AG04450 (cell line): ENCODE results near the gene TMEM120B. TPM values are rescaled to one million over a fixed set of nuclear protein-coding genes. Genes with fewer than 3 reads are reported as not detected.

ENCODE experiments used
- CTCF ChIA-PET: fragments of 300-600, 350-600 bp; formaldehyde crosslinking; extraction: SDS; loops from one replicate; lab custom pipeline; 2022; ENCODE audit warnings: antibody characterized with exemption, inconsistent platforms; lab: Charles Lee
- POLR2A ChIA-PET: fragments of 350-600 bp; formaldehyde crosslinking; extraction: SDS; loops from one replicate; lab custom pipeline; 2021; ENCODE audit warnings: antibody characterized with exemption, inconsistent platforms; lab: Yijun Ruan, JAX
- DNase-seq: peaks from one replicate; pipeline ENCODE4 v3.0.0-alpha.2; 2011; ENCODE audit warnings: low read depth, low spot score
- H3K27ac ChIP-seq: one replicate; pipeline ENCODE4 v1.5.1; 2012; ENCODE audit warnings: low read depth, low read length, control low read depth
- H3K27me3 ChIP-seq: one replicate; pipeline ENCODE4 v1.6.0; 2012; ENCODE audit warnings: low read length; ENCODE audit not compliant: control insufficient read depth, insufficient read depth
- H3K4me3 ChIP-seq: 2 replicates; pipeline ENCODE4 v1.5.1; 2011; ENCODE audit warnings: mild to moderate bottlenecking, low read depth, low read length, control low read depth
- H3K9me3 ChIP-seq: 2 replicates; pipeline ENCODE4 v1.5.1; 2012; ENCODE audit warnings: low read length; ENCODE audit not compliant: control insufficient read depth, insufficient read depth
- polyA plus RNA-seq: library from polyadenylated mRNA; depleted of rRNA; stranded (reverse); fragments of >200 nt; gene quantifications from 2 replicates; pipeline ENCODE4 v1.2.3, GENCODE V29; 2011
- TF ChIP-seq, protein P1 (sequence below): IDR thresholded peaks from 2 replicates; pipeline ENCODE4 v1.5.1; 2011; ENCODE audit warnings: low read depth, low read length, control low read depth, inconsistent platforms

TMEM120B gene
- polyA plus RNA-seq, 1 experiment = 11.1 TPM

GRCh38 chr12:121794534-121795033, 82.0 kb downstream of the TMEM120B start:
- Histone ChIP-seq H3K27me3 (no peaks in the 10 kb centered on the region), H3K9me3 (no peaks in the 10 kb centered on the region; the same call in 1 of the 2 replicates), H3K27ac (peak overlapping the region; percentile 89), H3K4me3 (peak overlapping the region; percentile 32)
- TF ChIP-seq, protein P1, sequence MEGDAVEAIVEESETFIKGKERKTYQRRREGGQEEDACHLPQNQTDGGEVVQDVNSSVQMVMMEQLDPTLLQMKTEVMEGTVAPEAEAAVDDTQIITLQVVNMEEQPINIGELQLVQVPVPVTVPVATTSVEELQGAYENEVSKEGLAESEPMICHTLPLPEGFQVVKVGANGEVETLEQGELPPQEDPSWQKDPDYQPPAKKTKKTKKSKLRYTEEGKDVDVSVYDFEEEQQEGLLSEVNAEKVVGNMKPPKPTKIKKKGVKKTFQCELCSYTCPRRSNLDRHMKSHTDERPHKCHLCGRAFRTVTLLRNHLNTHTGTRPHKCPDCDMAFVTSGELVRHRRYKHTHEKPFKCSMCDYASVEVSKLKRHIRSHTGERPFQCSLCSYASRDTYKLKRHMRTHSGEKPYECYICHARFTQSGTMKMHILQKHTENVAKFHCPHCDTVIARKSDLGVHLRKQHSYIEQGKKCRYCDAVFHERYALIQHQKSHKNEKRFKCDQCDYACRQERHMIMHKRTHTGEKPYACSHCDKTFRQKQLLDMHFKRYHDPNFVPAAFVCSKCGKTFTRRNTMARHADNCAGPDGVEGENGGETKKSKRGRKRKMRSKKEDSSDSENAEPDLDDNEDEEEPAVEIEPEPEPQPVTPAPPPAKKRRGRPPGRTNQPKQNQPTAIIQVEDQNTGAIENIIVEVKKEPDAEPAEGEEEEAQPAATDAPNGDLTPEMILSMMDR = no peak
- ChIA-PET CTCF (interaction anchor here (0.5 to 7.0 kb wide), 59 partner anchors 7 to 417 kb away, joined by 3 to 143 read pairs (median 7); partner anchors contain the start of genes HPD, PSMD9 and TMEM120B), POLR2A (interaction anchor here (0.5 to 4.4 kb wide), 17 partner anchors 8 to 258 kb away, joined by 3 to 52 read pairs (median 4); partner anchors contain the start of gene PSMD9)
- no peak for DNase-seq

DNA sequence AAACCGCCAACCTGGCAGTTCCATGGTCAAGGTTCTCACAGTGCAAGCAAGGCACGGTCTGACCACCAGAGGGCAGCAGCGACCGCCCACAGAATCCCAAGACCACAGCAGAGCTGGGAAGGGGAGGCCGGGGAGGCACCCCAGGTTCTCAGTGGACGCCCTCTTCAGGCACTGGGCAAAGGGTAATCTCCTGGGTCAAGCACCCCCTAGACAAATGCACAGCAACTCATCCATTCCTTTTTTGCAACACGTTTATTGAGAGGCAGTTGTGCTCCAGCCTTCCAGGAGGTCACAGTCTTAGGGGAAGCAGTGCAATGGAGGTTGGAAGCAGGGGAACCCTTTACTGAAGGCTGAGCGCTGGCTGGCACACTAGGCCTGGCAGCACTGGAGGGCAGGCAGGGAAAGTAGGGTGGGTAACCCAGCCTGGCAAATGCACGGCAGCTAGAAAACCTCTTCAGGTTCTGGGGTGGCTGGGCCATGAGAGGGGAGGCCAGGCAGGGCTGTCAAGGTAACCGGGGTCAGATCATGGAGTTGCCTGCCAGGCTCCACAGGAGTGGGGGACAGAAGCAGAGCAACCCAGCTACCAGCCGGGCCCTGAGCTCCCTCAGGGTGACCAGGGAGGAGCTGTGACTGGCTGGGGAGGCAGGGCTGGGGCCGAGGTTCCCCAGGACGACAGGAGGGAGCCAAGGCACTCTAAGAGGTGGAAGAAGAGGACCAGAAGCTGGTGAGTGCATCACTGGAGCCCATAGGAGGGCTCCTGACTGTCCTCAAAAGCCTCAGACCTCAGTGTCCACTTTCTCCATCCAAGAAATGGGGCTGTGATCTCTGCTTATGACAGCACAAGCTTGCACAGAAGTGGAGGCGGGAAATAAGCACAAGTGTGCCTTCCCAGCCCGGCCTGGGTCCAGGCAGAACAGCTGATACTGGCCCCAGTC, 82.7 kb downstream of the TMEM120B start:
- Histone ChIP-seq H3K9me3 (no peaks in the 10 kb centered on the region; the same call in 1 of the 2 replicates), H3K27me3 (no peaks in the 10 kb centered on the region), H3K27ac (peak overlapping the region; percentile 89), H3K4me3 (no peak overlapping the region)
- TF ChIP-seq, protein P1 = peak; percentile 96
- ChIA-PET POLR2A (interaction anchor here (0.6 to 4.4 kb wide), 8 partner anchors 8 to 98 kb away, joined by 3 to 52 read pairs (median 6); partner anchors contain the start of gene PSMD9), CTCF (interaction anchor here (0.5 to 7.0 kb wide), 46 partner anchors 8 to 1920 kb away, joined by 3 to 143 read pairs (median 4); partner anchors contain the start of genes HPD, PSMD9 and TMEM120B)
- no peak for DNase-seq

- TF ChIP-seq, protein P1 = peak; percentile 42
- no peaks in the 10 kb centered on the region; the same call in 1 of the 2 replicates for H3K9me3 ChIP-seq
- ChIA-PET CTCF (interaction anchor here (0.7 to 7.0 kb wide), 12 partner anchors 10 to 299 kb away, joined by 3 to 143 read pairs (median 14); partner anchors contain the start of genes CFAP251 and PSMD9), POLR2A (interaction anchor here (0.6 to 4.4 kb wide), 4 partner anchors 12 to 69 kb away, joined by 3 to 52 read pairs (median 4); no protein-coding TSS in a partner anchor)
- H3K27ac ChIP-seq = peak overlapping the region; percentile 61
- no peaks in the 10 kb centered on the region for H3K27me3 ChIP-seq
- no peak for DNase-seq
- H3K4me3 ChIP-seq = peak overlapping the region; percentile 63
These were observed 84.6 kb downstream of the TMEM120B start for GRCh38 chr12:121796855-121797751.

GRCh38 chr12:121797937-121798786, 85.6 kb downstream of the TMEM120B start:
- no peak for DNase-seq
- POLR2A ChIA-PET = interaction anchor here (0.7 to 6.1 kb wide), 3 partner anchors 13 to 58 kb away, joined by 3 to 58 read pairs (median 6); no protein-coding TSS in a partner anchor
- TF ChIP-seq, protein P1 = no peak
- Histone ChIP-seq H3K27me3 (no peaks in the 10 kb centered on the region), H3K9me3 (no peaks in the 10 kb centered on the region; the same call in 1 of the 2 replicates), H3K4me3 (peak overlapping the region; percentile 63), H3K27ac (peak overlapping the region; percentile 57)
- CTCF ChIA-PET = interaction anchor here (1.0 to 7.0 kb wide), 4 partner anchors 9 to 120 kb away, joined by 3 to 143 read pairs (median 36); partner anchors contain the start of gene CFAP251
